Stimulated activated CD8-positive, alpha-beta memory T cell treated with anti-CD3 and anti-CD28 coated beads, Interleukin-7, amount 100 ng/mL, for 4 hours (primary cell): ENCODE results near the gene NFE2.
"Not testable (repeated sequence)": the region's sequence is repeated elsewhere in the genome, so short reads cannot be mapped to it uniquely, and the experiment has no call there.

Source experiments
- DNase-seq, 2 donors: peaks; one replicate each; pipeline ENCODE4 v3.0.0-alpha.2; 2020; ENCODE audit warnings: low read depth in 2 of 2

NFE2 gene

GRCh38 chr12:54300732-54301427 lies at the start of gene NFE2:
NFE2 (minus strand) TSS chr12:54301015; CDS start chr12:54295248, 5,767 bp downstream.
- no peak for DNase-seq

GRCh38 chr12:54349679-54350078 lies 48.9 kb upstream of the NFE2 start:
- no peak for DNase-seq

GRCh38 chr12:54349036-54349435 lies 48.2 kb upstream of the NFE2 start:
- no peak for DNase-seq

GRCh38 chr12:54341378-54342300 lies 40.8 kb upstream of the NFE2 start:
- DNase-seq = no peak

- no peak for DNase-seq
Observed at GRCh38 chr12:54340846-54341245, 40.0 kb upstream of the NFE2 start.

GRCh38 chr12:54338698-54339296 lies 38.0 kb upstream of the NFE2 start:
- no peak for DNase-seq

GRCh38 chr12:54337854-54338650 lies 37.2 kb upstream of the NFE2 start:
- DNase-seq = no peak

- no peak for DNase-seq
Observed at GRCh38 chr12:54337280-54337842, 36.5 kb upstream of the NFE2 start.

- no peak for DNase-seq
Observed at GRCh38 chr12:54333420-54334034, 32.7 kb upstream of the NFE2 start.

- no peak for DNase-seq
Observed at GRCh38 chr12:54331461-54331860, 30.6 kb upstream of the NFE2 start.

- no peak for DNase-seq
Observed at GRCh38 chr12:54330442-54330841, 29.6 kb upstream of the NFE2 start.

- no peak for DNase-seq
Observed at GRCh38 chr12:54329759-54330158, 28.9 kb upstream of the NFE2 start.

- DNase-seq = no peak
Observed at GRCh38 chr12:54328595-54329337, 28.0 kb upstream of the NFE2 start.

GRCh38 chr12:54325442-54326109 lies 24.8 kb upstream of the NFE2 start:
- DNase-seq = not testable (repeated sequence)

GRCh38 chr12:54324617-54325441 lies 24.0 kb upstream of the NFE2 start, which contains the start of gene COPZ1:
COPZ1 (plus strand) TSS chr12:54325131; CDS start chr12:54325164, 33 bp downstream.
- DNase-seq = peak; percentile 87 to 96

- DNase-seq = no peak
Observed at GRCh38 chr12:54321363-54321762, 20.5 kb upstream of the NFE2 start.

- not testable (repeated sequence) for DNase-seq
Observed at GRCh38 chr12:54312309-54312708, 11.5 kb upstream of the NFE2 start.

- no peak for DNase-seq
Observed at GRCh38 chr12:54311051-54311450, 10.2 kb upstream of the NFE2 start.
